ENCODE results near the gene SPOCK1. TPM values are rescaled to one million over a fixed set of nuclear protein-coding genes. Genes with fewer than 3 reads are reported as not detected.

Gene SPOCK1
- total RNA-seq, 1 donor from 2014 or later: 28.6 TPM

DNA sequence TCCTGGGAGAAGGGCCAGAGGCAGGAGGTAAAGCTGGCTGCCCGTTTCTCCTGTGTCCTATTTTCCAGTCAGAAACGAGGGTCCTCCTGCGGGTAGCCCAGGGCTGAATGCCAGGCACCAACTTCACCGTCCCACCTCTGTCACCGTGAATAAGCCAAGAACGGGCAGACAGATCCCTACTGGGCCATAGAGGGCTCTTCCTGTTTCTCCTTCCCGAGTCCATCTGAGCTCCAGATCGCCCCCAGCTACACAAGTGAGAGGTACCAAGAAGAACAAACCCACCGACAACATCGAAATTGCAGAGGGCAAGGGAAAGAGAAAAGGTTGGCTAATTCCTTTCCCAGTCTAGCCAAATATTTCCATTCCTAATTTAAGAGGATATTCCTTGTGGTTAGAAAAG is 93.7 kb downstream of the SPOCK1 start:
- no peak for DNase-seq
- intact Hi-C loops (cut with micrococcal nuclease): no loop called here
- Histone ChIP-seq H3K36me3 (no peaks in the 10 kb centered on the region), H3K9me3 (replicated peaks) (no peaks in the 10 kb centered on the region), H3K27me3 (ENCODE audit: low read depth) (peaks cover 49% of the 10 kb centered on the region), H3K27ac (replicated peaks) (no peak overlapping the region), H3K4me1 (no peaks in the 10 kb centered on the region), H3K4me3 (no peak overlapping the region)
- TF ChIP-seq, protein P1, sequence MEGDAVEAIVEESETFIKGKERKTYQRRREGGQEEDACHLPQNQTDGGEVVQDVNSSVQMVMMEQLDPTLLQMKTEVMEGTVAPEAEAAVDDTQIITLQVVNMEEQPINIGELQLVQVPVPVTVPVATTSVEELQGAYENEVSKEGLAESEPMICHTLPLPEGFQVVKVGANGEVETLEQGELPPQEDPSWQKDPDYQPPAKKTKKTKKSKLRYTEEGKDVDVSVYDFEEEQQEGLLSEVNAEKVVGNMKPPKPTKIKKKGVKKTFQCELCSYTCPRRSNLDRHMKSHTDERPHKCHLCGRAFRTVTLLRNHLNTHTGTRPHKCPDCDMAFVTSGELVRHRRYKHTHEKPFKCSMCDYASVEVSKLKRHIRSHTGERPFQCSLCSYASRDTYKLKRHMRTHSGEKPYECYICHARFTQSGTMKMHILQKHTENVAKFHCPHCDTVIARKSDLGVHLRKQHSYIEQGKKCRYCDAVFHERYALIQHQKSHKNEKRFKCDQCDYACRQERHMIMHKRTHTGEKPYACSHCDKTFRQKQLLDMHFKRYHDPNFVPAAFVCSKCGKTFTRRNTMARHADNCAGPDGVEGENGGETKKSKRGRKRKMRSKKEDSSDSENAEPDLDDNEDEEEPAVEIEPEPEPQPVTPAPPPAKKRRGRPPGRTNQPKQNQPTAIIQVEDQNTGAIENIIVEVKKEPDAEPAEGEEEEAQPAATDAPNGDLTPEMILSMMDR (IDR thresholded peaks at IDR 0.05; ENCODE audit: borderline replicate concordance): no peak

DNA sequence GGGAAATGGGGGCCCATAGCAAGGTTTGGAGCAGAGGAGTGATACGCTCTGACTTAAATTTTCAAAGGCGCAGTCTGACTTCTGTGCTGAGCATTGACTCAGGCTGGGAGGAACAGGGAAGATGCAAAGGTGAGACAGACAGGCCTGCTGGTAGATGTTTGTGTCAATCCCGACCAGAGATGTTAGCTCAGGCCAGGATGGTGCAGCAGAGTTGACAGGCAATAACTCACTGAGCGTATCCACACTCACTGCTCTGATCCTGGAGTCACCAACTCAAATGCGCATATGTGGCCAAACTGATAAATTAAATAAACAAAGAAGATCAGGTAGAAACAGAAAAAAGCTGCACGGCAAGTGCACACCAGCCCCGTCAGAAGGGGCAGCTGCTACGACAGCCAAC is 95.3 kb downstream of the SPOCK1 start:
- Histone ChIP-seq H3K4me3 (no peak overlapping the region), H3K27me3 (ENCODE audit: low read depth) (peaks cover 59% of the 10 kb centered on the region), H3K9me3 (replicated peaks) (no peaks in the 10 kb centered on the region), H3K36me3 (no peaks in the 10 kb centered on the region), H3K4me1 (no peaks in the 10 kb centered on the region), H3K27ac (replicated peaks) (no peak overlapping the region)
- intact Hi-C loops (cut with micrococcal nuclease): no loop called here
- TF ChIP-seq, protein P1 (IDR thresholded peaks at IDR 0.05; ENCODE audit: borderline replicate concordance): no peak
- DNase-seq: no peak

DNA sequence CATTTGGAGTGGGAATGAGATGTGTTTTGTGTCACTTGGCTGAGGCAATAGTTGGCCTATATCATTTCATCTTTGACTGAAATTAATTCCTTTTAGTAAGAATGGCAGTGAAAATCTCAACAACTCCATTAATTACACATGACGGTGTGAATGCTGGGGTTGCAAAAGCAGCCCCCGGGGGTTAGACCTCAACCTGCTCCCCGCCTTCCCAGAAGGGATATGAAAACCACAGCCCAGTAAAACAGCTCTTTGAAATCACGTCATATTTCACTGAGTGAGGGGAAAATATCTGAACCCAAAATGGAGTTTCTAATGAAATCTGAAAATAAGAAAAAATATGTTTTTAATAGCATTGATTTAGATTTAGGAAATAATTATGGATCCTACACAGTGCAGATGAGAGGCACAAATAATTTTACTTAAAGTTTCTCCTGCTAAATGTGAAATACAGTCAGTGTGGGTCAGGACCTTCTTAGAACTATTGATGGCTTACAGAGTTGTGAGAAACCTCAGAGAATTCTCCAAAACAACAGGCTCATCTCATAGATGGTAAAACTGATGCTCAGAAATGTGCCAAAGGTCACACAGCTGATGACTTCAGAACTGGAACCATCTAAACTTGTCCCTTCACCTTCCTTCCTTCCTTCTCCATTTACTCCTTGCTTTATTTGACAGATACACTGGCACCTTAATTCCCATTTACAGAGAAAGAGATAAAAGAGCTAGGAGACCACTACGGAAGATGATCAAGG is 96.5 kb downstream of the SPOCK1 start:
- Histone ChIP-seq H3K36me3 (no peaks in the 10 kb centered on the region), H3K27me3 (ENCODE audit: low read depth) (peaks cover 56% of the 10 kb centered on the region), H3K4me3 (no peak overlapping the region), H3K27ac (replicated peaks) (no peak overlapping the region), H3K4me1 (no peaks in the 10 kb centered on the region), H3K9me3 (replicated peaks) (no peaks in the 10 kb centered on the region)
- no peak for DNase-seq
- TF ChIP-seq, protein P1 (IDR thresholded peaks at IDR 0.05; ENCODE audit: borderline replicate concordance): no peak
- intact Hi-C loops (cut with micrococcal nuclease): no loop called here

DNA sequence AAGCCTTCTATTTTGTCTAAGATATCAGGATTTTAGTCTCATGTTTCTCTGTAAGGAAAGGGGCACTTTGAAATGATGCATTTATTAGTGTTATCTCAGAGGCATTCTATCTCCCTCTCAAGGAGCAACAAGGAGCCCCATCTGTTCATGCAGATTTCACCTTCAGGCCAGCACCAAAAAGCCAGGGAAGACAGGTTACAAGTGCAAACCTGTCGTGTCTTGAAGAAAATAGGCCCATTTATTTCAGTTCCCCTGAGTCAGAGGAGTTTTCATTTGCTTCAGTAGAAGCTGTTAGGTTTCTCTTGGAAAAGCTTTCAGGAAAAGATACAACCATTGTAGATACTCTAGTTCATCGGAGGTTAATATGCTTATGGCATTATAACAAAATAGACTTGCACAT is 97.2 kb downstream of the SPOCK1 start:
- intact Hi-C loops (cut with micrococcal nuclease): no loop called here
- DNase-seq: no peak
- no peak overlapping the region for H3K4me3 ChIP-seq
- no peaks in the 10 kb centered on the region for H3K36me3 ChIP-seq
- H3K27ac ChIP-seq (replicated peaks): no peak overlapping the region
- peaks cover 58% of the 10 kb centered on the region for H3K27me3 ChIP-seq (ENCODE audit: low read depth)
- H3K9me3 ChIP-seq (replicated peaks): no peaks in the 10 kb centered on the region
- TF ChIP-seq, protein P1 (IDR thresholded peaks at IDR 0.05; ENCODE audit: borderline replicate concordance): no peak
- no peaks in the 10 kb centered on the region for H3K4me1 ChIP-seq

DNA sequence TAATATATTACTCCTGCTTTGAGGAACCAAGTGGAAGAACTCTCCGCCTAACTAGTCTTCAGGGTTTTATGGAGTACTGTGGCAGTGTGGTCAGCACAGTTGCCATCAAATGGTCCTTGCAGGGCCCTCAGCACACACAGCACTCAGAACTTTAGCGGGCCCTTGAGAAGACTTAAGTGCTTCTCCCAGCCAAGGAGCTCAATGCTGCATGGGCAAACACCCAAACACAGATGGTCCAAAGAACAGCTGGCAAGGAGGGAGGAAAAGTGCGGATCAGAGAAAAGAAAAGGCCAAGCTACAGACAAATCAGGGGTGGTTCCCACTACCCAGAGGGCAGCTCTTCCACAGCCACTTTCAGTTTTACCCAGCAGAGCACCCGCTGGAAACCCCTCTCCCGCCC is 98.6 kb downstream of the SPOCK1 start:
- no peak overlapping the region for H3K4me3 ChIP-seq
- no peak for DNase-seq
- intact Hi-C loops (cut with micrococcal nuclease): no loop called here
- TF ChIP-seq, protein P1 (IDR thresholded peaks at IDR 0.05; ENCODE audit: borderline replicate concordance): no peak
- H3K27me3 ChIP-seq (ENCODE audit: low read depth): peaks cover 61% of the 10 kb centered on the region
- H3K9me3 ChIP-seq (replicated peaks): no peaks in the 10 kb centered on the region
- H3K4me1 ChIP-seq: no peaks in the 10 kb centered on the region
- H3K36me3 ChIP-seq: no peaks in the 10 kb centered on the region
- H3K27ac ChIP-seq (replicated peaks): no peak overlapping the region

Measured in left ventricle myocardium inferior (tissue), 1 donor.